NCI-H128 (cell line): Measurements from ENCODE around the gene ERV3-1.
A peak's percentile ranks its signal among the peaks of the same experiment; 100 is the strongest.
"Not testable (repeated sequence)": the region's sequence is repeated elsewhere in the genome, so short reads cannot be mapped to it uniquely, and the experiment has no call there.

Source experiments
- DNase-seq: peaks from one replicate; lab custom pipeline; 2025; ENCODE audit not compliant: unreplicated experiment; lab: John Stamatoyannopoulos, UW

ERV3-1 gene

GRCh38 chr7:65001291-65001814, 5.1 kb downstream of the ERV3-1 start:
- no peak for DNase-seq

- DNase-seq, result no peak
Observed at GRCh38 chr7:64999165-65000004, 7.1 kb downstream of the ERV3-1 start.

GRCh38 chr7:64998865-64999164, 7.7 kb downstream of the ERV3-1 start:
- DNase-seq, result no peak

GRCh38 chr7:64997927-64998391, 8.5 kb downstream of the ERV3-1 start:
- no peak for DNase-seq

GRCh38 chr7:64997164-64997908, 9.2 kb downstream of the ERV3-1 start:
- DNase-seq, result no peak

GRCh38 chr7:64996305-64996704, 10.2 kb downstream of the ERV3-1 start:
- DNase-seq, result no peak

GRCh38 chr7:64993901-64994300, 12.6 kb downstream of the ERV3-1 start:
- DNase-seq, result no peak

GRCh38 chr7:64992971-64993370, 13.5 kb downstream of the ERV3-1 start:
- DNase-seq, result no peak

GRCh38 chr7:64990936-64991335, 15.6 kb downstream of the ERV3-1 start, which contains the start of gene ZNF117:
ZNF117 (minus strand) TSS chr7:64991036.
- no peak for DNase-seq

GRCh38 chr7:64990216-64990615, 16.3 kb downstream of the ERV3-1 start:
- DNase-seq, result no peak

GRCh38 chr7:64978497-64979203, 27.8 kb downstream of the ERV3-1 start:
- no peak for DNase-seq

- no peak for DNase-seq
Observed at GRCh38 chr7:64965594-64965993, 40.9 kb downstream of the ERV3-1 start.

- DNase-seq, result peak; percentile 59
Observed at GRCh38 chr7:64959072-64959747, 47.3 kb downstream of the ERV3-1 start.

GRCh38 chr7:64951250-64951848, 55.1 kb downstream of the ERV3-1 start:
- no peak for DNase-seq

- DNase-seq, result not testable (repeated sequence)
Observed at GRCh38 chr7:64950673-64951072, 55.8 kb downstream of the ERV3-1 start.

- DNase-seq, result not testable (repeated sequence)
Observed at GRCh38 chr7:64948774-64949173, 57.7 kb downstream of the ERV3-1 start.

GRCh38 chr7:64947252-64948000, 59.1 kb downstream of the ERV3-1 start:
- no peak for DNase-seq

GRCh38 chr7:64946772-64947171, 59.7 kb downstream of the ERV3-1 start:
- no peak for DNase-seq

- no peak for DNase-seq
Observed at GRCh38 chr7:64945503-64946175, 60.8 kb downstream of the ERV3-1 start.
